HG03575 (cell line): ENCODE measurements around the gene FH.
A peak's percentile ranks its signal among the peaks of the same experiment; 100 is the strongest.

Source experiments
- ATAC-seq: cut with Tn5 transposase; IDR thresholded peaks from one replicate; pipeline ENCODE4 v1.9.1; 2021; ENCODE audit not compliant: unreplicated experiment, insufficient number of reproducible peaks, low FRiP score; ENCODE audit errors: extremely low read depth

The FH gene

DNA sequence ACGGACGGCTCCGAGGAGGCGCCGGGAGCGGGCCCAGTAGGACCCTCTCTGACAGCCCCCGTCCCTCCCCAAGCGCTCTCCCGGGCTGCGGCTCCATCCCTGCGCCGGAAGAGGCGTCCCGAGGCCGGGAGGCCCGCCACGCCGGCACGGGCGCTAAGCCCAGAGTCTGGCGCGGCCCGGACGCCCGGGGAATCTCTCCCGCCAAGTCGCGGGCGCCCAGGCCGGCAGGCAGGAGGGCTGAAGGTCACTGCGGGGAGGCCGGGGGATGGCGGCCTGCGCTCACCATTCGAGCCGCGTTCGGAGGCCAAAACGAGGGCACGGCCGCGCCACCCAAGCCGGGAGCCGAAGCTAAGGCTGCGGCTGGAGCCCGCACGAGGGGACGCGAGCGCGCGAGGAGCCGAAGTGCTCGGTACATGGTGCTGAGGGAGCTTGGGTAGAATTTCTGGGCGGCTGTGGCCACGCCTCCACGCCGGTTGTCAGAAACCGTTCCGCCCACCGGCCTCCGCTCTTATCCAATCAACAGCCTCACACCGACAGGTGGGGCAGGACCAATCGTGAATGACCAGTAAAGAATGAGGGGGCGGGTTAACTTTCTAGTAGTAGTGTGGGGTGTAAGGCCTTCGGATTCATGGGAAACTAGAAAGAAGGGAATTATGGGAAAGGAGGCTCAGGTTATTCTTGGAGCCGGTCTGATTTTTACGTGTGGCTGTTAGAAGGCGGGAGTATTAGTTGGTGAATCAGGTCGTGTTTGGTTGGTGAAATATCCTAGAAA, at the start of gene FH:
TSS of gene FH (minus strand) at position 448 of the 772 bp plus-strand sequence. CDS start at position 415, 33 bp downstream.
- peak; percentile 95 for ATAC-seq

GRCh38 chr1:241560849-241561187, 41.3 kb upstream of the FH start:
- ATAC-seq: no peak

GRCh38 chr1:241560146-241560848, 40.7 kb upstream of the FH start:
- ATAC-seq: no peak

DNA sequence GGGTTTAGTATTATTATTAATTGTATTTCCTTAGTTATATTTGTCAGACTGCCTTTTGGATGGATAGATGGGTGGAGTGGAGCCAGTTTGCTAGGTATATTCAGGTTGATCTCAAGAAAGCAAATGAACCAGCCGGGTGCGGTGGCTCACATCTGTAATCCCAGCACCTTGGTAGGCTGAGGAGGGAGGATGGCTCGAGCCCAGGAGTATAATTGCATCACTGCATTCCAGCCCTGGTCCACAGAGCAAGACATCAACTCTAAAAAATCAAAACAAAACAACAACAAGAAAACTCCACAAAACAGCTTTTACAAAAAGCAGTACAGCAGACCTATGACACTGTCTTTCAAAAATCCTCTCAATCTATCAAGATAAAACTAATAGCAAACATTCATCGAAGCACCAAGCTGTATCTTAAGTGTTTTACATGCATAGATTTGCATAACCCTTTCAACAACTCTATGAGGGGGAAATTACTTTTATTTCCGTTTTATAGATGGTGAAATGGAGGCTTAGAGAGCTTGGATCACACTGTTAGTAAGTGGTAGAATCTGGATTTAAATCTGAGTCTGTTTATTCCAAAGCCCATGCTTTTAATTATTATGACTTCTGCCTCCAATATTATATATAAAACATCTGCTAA, 38.1 kb upstream of the FH start:
- no peak for ATAC-seq

DNA sequence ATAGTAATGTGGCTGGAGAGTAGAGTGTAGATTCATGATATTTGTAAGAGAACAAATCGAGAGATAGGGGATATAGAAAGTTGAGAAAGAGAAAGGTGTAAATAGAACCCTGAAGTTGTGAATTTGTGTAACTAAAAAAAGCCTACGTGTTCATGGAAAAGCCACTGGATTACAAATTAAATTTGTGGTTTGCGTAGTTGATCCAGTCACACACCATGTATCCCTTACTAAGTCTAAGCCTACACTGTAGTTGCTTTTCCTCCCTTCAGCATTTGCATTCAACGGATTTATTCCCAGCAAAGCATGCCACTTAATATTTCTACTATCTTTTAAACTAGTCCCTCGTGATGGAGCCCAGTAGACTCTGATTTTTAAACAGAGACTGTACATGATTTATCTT, 37.5 kb upstream of the FH start:
- ATAC-seq: no peak

DNA sequence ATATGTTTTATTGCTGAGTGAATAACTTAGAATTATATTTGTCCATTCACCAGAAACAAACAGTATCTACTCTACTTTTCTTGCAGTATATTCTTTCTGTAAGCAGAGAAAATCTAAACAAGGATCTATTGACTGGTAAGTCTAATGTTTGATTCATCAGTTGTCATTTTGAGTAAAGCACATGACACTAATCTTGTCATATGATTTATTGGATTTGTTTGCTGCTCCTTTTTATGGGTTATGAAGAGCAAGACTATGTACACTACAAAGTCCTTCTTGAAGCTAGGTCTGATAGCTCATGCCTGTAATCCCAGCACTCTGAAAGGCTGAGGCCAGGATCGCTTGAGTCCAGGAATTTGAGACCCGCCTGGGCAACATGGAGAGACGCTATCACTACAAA, 36.0 kb upstream of the FH start:
- ATAC-seq: no peak

DNA sequence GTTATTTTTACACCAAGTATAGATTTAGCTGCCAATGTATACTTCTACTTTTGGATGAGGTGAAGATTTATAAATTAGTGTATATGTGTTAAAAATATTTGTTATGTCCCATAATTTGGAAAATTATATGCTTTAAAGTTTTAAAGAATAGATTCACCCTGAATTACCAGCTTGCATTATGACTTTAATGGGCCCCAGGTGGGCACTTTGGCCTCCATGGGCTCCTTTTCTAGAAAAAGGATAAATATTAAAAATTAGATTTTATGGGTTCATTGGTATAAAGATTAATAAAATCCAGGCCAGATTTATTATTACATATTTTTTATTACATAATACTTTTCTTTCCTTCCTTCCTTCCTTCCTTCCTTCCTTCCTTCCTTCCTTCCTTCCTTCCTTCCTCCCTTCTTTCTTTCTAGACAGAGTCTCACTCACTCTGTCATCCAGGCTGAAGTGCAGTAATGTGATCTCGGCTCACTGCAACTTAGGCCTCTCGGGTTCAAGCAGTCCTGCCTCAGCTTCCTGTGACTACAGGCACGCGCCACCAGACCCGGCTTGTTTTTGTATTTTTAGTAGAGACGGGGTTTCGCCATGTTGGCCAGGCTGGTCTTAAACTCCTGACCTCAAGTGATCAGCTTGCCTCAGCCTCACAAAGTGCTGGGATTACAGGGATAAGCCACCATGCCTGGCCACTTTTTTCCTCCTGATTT, 34.5 kb upstream of the FH start:
- no peak for ATAC-seq

GRCh38 chr1:241551759-241552638, 32.4 kb upstream of the FH start:
- peak; percentile 57 for ATAC-seq

- no peak for ATAC-seq
Observed at GRCh38 chr1:241550318-241550717, 30.8 kb upstream of the FH start.

DNA sequence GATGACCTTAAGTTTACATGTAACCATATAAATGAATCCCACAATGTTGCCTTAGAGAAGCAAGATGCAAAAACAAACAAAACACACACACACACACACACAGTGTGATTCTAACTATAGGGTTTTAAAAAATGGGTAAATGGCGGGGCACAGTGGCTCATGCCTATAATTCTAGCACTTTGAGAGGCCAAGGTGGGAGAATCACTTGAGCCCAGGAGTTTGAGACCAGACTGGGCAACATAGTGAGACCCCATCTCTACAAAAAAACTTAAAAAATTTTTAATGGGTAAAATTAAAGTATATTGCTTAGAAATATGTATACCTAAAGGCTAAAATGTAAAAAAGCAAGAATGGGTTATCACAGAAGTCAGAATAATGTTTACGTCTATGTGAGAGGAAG, 28.5 kb upstream of the FH start:
- ATAC-seq: no peak

DNA sequence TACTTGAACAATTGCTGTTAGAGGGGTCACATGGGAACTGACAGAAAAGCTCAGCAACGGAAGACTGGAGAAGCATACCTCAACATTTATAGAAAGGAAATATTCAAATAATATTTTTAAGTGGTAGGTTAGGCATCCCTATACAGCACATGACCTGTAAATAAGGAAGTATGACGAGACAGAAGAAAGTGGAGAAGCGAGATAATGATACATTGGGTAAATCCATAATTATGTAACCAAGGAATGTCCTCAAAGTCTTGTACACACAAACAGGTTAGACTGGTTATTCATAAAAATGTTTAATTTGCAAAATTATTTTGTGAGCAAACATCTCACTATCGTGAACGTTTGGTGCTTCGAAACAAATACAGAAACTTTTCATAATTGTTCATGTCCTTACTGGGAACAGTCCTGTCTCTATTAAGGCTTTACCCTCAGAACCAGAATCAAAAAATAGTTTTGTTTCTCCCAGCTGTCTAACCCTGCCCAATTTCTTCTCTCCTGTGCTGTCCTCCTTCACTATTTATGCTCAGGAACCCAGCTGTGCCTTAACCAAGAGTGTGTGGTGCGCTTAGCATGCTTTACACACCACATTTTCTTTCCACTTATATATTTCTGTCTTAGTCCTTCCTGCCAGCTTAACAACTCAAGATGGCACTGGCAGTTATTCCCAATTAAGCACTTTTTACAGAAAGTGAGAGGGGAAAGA, 22.8 kb upstream of the FH start:
- ATAC-seq: no peak

DNA sequence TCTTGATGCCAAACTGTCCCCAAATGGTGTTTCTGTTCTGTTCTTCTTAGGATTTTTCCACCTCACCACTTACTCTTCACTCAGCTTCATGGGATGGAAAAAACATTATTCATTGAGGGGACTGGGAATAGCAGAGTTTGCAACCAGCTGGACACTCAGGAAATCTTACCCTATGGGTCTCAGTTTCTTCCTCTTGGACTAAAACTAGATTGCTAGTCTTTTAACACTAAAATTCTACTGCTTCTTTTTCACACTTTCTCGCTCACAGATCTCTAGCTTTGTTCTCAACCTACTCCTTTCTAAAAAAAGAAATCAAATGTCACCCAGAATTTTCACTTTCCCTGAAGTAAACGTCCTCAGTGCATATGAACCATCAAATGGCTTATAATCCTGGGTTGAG, 17.4 kb upstream of the FH start:
- ATAC-seq: no peak

DNA sequence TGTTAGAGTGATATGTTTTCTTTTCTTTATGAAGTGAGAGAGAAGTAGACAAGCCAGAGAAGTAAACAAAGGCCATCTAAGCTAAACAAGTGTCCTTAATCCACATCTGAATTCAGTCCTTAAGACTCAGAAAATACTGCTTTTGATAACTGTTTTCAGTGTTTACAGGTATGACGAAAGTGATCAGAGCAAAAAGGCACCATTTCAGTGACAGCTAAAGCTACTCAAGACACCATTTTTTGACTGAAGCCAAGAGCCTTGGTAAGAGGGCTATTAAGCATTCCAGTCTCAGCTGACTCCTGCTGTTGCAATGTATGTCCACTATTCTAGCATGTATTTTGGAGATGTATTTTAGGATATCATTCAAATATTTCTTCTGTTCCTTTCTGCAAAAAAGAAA, 16.7 kb upstream of the FH start:
- ATAC-seq: no peak

DNA sequence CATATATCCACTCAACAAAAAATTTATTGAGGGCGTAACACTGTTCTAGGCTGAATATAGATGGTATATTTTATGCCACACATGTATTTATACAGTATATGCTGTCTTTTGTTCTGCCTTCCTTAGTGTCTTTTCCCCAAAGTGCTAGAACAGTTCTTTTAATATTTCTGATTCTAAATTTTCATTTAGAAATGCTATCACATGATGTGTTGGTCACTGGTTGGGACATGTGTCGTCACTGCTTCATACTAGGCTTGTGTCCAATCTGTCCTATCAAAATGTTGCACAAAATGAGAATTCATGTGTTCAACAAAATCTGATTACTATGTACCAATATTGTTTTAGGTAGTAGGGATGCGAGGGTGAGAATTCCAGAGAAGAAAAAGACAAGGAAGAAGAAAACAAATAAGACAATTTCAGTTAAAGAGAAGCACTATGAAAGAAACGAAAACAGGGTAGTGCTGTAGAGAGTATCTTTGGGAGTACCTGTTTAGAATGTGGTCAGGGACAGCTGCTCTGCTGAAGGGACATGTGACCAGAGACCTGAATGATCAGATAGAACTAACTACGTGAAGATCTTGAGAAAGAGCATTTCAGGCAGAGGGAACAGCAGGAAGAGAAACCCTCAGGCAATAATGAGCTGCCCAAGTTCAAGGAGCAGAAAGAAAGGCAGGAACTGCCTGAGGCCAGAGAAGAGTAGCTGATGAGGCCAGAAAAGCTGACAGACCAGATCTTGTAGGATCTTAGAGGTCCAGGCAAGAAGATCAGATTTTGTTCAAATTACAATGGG, 14.0 kb upstream of the FH start:
- peak; percentile 18 for ATAC-seq

DNA sequence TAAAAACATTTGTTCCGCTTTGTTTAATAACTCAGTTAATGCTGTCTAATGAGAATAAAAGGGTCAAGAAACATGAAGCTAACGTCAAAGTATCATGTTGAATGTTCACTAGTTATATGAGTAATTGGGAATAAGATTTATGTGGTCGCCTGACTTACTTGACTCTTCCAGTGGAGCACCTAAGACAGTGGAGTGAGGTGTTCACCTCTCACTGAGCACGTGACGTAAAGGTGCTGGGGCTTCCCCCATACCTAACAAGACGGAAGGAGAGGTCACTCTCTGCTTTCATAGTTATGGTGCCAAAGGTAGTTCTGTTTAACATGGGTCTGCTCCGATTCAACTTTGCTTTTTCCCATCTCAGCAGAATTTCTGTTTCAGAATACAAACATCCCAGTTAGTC, 13.3 kb upstream of the FH start:
- peak; percentile 41 for ATAC-seq

GRCh38 chr1:241532162-241532531, 12.6 kb upstream of the FH start, which contains the start of gene KMO:
Gene KMO, plus strand, starts transcription at chr1:241532378. Its CDS starts 67 bp downstream, at chr1:241532445.
- ATAC-seq: peak; percentile 16
